Stimulated activated CD4-positive, alpha-beta T cell treated with anti-CD3 and anti-CD28 coated beads, TNF-alpha, amount 100 ng/mL, for 24 hours (primary cell): Measurements from ENCODE around the gene SCUBE2.

ENCODE experiments used
- DNase-seq, 3 experiments: peaks; one replicate each; pipeline ENCODE4 v3.0.0-alpha.2; 2020; ENCODE audit warnings: low read depth in 3 of 3

SCUBE2 gene

DNA sequence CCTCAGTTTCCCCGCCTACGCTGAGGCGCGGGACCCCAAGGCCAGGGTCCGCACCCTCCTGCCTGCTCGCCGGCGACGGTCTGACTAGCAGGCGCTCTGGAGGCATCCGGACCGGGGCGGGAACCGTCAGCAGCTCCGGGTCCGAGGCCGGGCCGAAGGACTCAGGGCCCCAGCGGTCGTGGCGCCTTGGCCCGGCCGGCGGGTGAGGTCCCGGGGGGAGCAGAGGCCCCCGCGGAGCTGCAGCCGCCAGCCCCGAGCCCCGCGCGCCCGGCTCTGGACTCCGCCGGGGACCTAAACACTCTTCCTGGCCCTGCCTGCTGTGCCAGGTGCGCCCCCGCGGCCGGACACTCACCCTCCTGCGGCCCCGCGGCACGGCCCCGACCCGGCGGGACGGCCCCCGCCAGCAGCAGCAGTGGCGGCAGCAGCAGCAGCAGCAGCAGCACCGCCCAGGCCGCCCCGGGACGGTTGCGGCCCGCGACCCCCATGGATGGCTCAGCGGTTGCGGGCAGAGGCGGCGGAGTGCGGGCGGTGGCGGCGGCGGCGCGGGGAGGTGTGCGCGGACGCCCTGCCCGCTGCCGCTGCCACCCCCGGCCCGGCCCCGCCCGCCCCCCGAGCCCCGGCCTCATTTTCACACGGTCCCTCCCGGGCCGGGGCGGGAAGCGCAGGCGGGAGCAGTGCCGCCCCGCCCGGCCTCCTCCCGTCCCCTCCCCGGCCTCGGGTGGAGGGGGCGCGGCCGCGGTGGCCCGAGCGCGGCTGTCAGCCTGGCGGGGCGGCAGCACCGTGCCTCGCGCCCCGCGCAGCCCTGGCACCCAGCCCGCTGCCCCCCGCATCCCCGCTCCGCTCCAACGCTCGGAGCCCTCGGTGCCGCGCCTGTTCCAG, at the start of gene SCUBE2:
Gene SCUBE2, minus strand, starts transcription at position 556 of the 879 bp plus-strand sequence. Its CDS starts 71 bp downstream, at position 485.
- no peak for DNase-seq

- DNase-seq, result no peak
Observed at GRCh38 chr11:9141186-9141585, 49.8 kb upstream of the SCUBE2 start.

DNA sequence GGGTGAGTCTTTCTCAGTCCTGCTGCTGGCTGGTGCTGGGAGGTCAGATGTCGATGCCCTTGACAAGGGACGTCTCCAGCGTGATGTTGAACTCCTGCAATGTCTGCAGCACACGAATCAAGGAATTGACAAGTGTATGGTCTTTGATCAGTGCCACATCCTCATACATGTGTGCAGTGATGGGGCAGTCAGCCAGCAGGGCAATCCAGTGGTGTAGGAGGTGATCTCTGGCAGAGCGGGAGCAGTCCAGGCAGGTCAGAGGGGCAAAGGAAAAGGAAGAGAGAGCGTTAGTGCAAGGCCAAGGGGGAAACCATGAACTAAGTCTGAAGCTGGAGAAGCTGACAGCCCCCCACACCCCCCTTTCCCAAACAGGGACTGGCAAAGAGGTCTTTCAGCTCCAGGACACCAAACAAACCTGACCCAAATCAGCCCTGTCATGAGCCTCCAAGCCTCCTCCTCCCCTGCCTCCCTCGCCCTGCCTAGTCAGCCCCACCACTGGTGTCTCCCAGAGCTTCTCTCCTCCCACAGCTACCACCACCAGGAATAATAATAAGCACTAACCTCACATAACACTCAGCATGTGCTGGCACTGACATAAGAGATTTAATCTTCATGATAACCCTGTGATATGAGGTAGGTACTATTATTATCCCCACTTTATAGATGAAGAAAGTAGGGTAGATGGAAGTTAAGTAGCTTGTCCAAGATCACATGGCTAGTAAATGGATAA, 48.4 kb upstream of the SCUBE2 start:
- DNase-seq, result no peak

DNA sequence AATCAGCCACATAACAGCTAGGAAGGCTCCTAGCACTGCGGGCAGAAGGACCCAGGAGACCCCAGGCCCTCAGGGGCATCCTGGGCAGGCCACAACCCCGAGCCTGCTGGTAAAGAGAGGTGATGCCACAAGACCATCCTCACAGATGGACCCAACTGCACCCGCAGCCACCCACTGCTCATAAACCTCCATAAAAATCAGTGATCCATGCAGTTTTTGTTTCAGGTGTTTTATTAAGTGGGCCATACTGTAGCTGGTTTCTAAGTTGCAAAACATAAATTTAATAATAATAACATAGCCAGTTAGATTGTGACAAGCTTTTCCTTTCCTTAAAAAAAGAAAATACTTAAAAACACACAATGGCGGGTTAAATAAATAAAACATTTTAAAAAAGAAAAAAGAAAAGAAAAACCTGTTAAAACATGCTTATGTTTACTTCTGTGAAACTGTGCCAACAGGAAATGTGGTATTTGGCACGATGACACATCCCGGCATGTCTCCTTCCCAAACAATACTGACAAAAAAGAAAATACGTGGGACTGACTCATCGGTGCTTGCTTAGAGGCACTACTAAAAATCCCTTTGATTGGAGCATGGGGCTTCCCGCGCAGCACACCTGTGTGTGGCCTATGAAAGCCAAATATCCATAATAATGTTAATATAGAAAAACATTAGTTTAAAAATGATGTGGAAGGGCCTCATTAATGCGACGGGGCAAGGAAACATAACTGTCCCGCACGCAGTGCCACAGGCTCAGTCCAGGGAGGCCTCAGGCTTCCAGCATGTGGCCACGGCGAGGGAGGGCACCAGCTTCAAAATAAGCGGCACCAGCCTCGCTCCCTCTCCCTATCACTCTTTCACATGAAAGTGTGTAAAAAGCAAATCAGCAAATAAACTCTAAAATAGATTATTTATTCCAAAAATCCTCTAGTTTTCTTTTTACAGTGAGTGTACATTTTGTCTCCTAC, 47.5 kb upstream of the SCUBE2 start:
- DNase-seq, result peak in 1 of 3 experiments; percentile 33

DNA sequence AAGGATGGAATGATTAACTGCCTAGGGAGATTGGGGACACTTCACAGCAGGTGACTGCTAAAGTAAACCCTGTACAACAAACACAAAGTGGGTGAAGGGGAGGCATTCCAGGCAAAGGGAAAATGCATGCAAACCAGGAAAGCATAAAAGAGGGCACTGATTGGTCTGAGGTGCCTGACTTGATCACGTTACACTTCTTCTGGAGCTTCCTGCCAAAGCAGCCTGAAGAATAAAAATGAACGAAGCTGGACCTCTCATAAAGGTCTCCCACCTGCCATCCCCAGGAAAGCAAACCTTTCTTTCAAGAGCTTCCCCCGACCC, 46.7 kb upstream of the SCUBE2 start:
- no peak for DNase-seq

- peak; percentile 47 to 71 (median 50) for DNase-seq
Observed at GRCh38 chr11:9137293-9138132, 46.1 kb upstream of the SCUBE2 start.

GRCh38 chr11:9136741-9137140, 45.3 kb upstream of the SCUBE2 start:
- no peak for DNase-seq

DNA sequence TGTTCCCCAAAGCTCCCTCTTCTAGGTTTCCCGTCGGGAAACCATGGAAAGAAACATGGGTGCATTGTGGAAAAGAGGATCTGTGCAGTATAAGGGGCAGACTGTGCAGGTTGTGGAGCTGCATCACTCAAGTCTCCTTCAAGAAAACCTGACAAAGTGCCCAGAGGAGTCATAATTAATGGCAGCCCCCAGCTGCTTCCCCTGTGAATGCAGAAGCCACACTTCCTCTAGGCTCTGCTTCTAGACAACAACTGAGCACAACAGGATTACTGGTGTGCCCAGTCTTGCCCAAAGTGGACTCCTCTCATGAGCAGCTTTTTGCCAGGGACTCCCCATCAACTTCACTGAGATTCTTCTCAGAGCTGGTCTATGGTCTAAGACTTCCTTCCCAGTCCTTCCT, 42.6 kb upstream of the SCUBE2 start:
- DNase-seq, result no peak

DNA sequence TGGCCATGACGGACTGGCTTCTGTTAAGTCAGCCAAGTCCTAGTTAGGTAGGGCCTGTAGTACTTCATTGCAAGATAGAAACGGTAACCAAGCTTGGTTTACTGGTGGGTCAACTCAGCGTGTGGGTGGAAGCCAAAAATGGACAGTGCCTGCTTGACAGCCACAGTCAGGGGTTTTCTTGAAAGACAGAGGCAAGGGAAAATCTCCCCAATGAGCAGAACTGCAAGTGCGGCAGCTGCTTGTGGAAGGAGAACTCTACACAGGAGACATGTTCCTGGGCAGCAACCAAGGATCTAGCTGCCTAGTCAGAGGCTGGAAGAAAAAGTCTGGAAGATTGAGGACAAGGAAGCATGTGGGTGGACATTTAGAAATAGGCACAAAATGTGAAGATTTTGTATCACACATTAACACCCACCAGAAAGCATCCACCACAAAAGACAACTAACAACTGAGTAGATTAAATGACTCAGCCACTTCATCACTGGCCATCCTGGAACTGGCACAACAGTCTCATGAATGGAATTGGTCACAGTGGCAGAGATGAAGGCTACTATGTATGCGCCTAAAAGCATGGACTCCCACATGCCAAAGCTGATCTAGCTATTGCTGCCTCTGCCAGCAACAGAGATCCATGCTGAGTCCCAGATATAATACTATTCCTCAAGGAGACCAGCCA, 40.9 kb upstream of the SCUBE2 start:
- DNase-seq, result no peak

- DNase-seq, result no peak
Observed at GRCh38 chr11:9130297-9130696, 38.9 kb upstream of the SCUBE2 start.

- no peak for DNase-seq
Observed at GRCh38 chr11:9126636-9127035, 35.2 kb upstream of the SCUBE2 start.

- DNase-seq, result no peak
Observed at GRCh38 chr11:9125185-9125886, 33.9 kb upstream of the SCUBE2 start.

GRCh38 chr11:9123595-9124304, 32.4 kb upstream of the SCUBE2 start:
- DNase-seq, result no peak

DNA sequence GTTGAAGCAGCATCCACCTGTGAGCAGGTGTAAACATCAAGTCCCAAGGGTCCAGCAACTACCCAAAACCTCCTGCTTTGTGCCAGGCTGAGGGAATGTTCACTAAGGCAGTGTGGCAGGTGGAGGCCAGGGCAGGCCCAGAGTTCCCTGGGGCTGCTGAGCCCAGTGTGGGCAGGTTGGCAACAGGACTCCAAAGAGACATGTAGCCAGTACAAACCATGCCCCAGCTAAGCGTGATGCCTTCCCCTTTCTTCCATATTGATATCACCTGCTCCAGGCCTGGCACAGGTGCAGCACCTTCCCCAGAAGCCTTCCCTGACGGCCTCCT, 30.0 kb upstream of the SCUBE2 start:
- no peak for DNase-seq

DNA sequence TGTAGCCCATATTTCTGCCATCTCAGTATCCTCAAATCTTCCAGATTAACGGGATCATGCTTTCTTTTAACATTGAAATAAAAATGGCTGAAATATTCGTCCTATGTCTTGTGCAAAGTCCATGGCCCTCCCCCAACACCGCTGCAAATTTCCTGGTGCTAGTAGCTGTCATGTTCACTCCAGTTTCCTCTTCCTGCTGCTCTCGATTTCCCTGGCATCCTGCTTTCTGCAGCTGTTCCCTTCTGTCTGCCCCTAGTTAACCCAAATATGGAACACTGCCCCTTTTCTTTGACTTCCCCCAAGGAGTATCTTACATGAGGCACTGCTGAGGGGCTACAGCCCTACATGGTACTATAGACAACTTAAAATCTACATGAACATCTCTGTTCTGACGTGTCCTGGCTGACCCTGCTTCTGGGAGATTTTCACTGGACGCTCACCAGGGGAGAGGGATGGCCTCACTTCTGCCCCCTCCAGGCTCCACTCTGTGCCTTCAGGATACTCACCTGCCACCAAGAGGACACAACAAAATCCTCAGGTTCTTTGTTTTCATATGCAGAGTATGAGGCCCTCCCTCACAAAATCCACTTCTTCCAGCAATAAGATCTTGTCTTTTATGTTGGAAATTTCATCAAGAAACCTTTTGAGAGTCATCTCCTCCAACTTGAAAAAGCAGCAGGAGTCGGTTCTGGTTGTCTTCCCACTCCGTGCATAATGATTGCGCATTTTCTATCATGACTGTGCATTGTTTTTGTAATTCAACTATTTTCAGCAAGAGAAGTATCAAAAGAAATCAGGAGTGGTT, 29.5 kb upstream of the SCUBE2 start:
- DNase-seq, result no peak

DNA sequence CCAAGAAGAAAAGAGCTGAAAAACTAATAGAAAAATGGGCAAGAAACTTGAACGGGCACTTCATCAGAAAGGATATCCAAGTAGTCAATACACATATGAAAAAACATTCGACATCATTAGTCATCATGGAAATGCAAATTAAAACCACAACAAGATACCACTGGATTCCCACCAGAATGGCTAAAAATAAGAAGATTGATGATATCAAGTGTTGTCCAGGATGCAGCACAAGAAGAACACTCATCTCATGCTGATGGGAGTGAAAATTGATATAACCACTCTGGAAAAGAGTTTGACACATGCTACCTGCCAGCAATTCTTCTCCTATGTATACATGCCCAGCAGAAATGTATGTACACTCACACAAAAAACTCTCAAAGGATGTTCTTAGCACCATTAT, 26.9 kb upstream of the SCUBE2 start:
- no peak for DNase-seq

- no peak for DNase-seq
Observed at GRCh38 chr11:9112075-9112474, 20.7 kb upstream of the SCUBE2 start.
